D721Med (cell line): ENCODE measurements around the gene SCAPER.
"Not testable (repeated sequence)": the region's sequence is repeated elsewhere in the genome, so short reads cannot be mapped to it uniquely, and the experiment has no call there.

Source experiments
- DNase-seq: peaks from one replicate; pipeline ENCODE4 v3.0.0; 2011; ENCODE audit warnings: low spot score; ENCODE audit not compliant: insufficient read length
- FAIRE-seq: peaks from 2 replicates; lab custom pipeline; 2011; peaks lifted over from hg19 to GRCh38; lab: Jason Lieb, UNC
- CTCF ChIP-seq: IDR thresholded peaks from 2 replicates; pipeline ENCODE4 v1.5.1; 2012; ENCODE audit warnings: mild to moderate bottlenecking, control low read depth; ENCODE audit not compliant: insufficient read depth; ENCODE audit errors: missing control alignments

Gene SCAPER

GRCh38 chr15:76503804-76504203, 401.3 kb downstream of the SCAPER start:
- TF ChIP-seq CTCF, result no peak
- DNase-seq (no peak), FAIRE-seq (no peak)

- FAIRE-seq, result no peak
- DNase-seq, result no peak
Measured at GRCh38 chr15:76503121-76503520, 402.0 kb downstream of the SCAPER start.

GRCh38 chr15:76502678-76503077, 402.5 kb downstream of the SCAPER start:
- FAIRE-seq (no peak), DNase-seq (no peak)
- no peak for TF ChIP-seq CTCF

More at GRCh38 chr15:76503121-76503520, 402.0 kb downstream of the SCAPER start:
- TF ChIP-seq CTCF, result no peak

- DNase-seq, FAIRE-seq: not testable (repeated sequence)
Measured at GRCh38 chr15:76502185-76502584, 403.0 kb downstream of the SCAPER start.

- no peak for TF ChIP-seq CTCF
- FAIRE-seq (no peak), DNase-seq (no peak)
Measured at GRCh38 chr15:76501726-76502125, 403.4 kb downstream of the SCAPER start.

GRCh38 chr15:76501011-76501410, 404.1 kb downstream of the SCAPER start:
- DNase-seq (no peak), FAIRE-seq (no peak)
- TF ChIP-seq CTCF, result no peak

GRCh38 chr15:76495487-76495886, 409.7 kb downstream of the SCAPER start:
- TF ChIP-seq CTCF, result no peak
- DNase-seq (no peak), FAIRE-seq (no peak)

- DNase-seq, result no peak
- TF ChIP-seq CTCF, result no peak
- no peak for FAIRE-seq
Measured at GRCh38 chr15:76492538-76492937, 412.6 kb downstream of the SCAPER start.
